Measurements from ENCODE around the gene ADAMTS3.

Gene ADAMTS3

GRCh38 chr4:72351521-72351920 is 217.5 kb downstream of the ADAMTS3 start:
- no peak for DNase-seq (ENCODE audit: low read depth in 2 of 2)

GRCh38 chr4:72348701-72349100 is 220.3 kb downstream of the ADAMTS3 start:
- DNase-seq (ENCODE audit: low read depth in 2 of 2), result no peak

GRCh38 chr4:72344418-72344817 is 224.6 kb downstream of the ADAMTS3 start:
- DNase-seq (ENCODE audit: low read depth in 2 of 2), result no peak

- DNase-seq (ENCODE audit: low read depth in 2 of 2), result no peak
Measured at GRCh38 chr4:72341432-72341820, 227.6 kb downstream of the ADAMTS3 start.

GRCh38 chr4:72340803-72341431 is 228.1 kb downstream of the ADAMTS3 start:
- no peak for DNase-seq (ENCODE audit: low read depth in 2 of 2)

- DNase-seq (ENCODE audit: low read depth in 2 of 2), result no peak
Measured at GRCh38 chr4:72338060-72338459, 231.0 kb downstream of the ADAMTS3 start.

- DNase-seq (ENCODE audit: low read depth in 2 of 2), result no peak
Measured at GRCh38 chr4:72330381-72330780, 238.6 kb downstream of the ADAMTS3 start.

GRCh38 chr4:72326692-72327632 is 242.1 kb downstream of the ADAMTS3 start:
- no peak for DNase-seq (ENCODE audit: low read depth in 2 of 2)

- no peak for DNase-seq (ENCODE audit: low read depth in 2 of 2)
Measured at GRCh38 chr4:72325215-72325614, 243.8 kb downstream of the ADAMTS3 start.

- no peak for DNase-seq (ENCODE audit: low read depth in 2 of 2)
Measured at GRCh38 chr4:72323227-72323626, 245.8 kb downstream of the ADAMTS3 start.

GRCh38 chr4:72320223-72320948 is 248.6 kb downstream of the ADAMTS3 start:
- no peak for DNase-seq (ENCODE audit: low read depth in 2 of 2)

GRCh38 chr4:72319601-72320021 is 249.4 kb downstream of the ADAMTS3 start:
- DNase-seq (ENCODE audit: low read depth in 2 of 2), result no peak

- no peak for DNase-seq (ENCODE audit: low read depth in 2 of 2)
Measured at GRCh38 chr4:72318421-72319170, 250.4 kb downstream of the ADAMTS3 start.

GRCh38 chr4:72314869-72315268 is 254.2 kb downstream of the ADAMTS3 start:
- DNase-seq (ENCODE audit: low read depth in 2 of 2), result no peak

GRCh38 chr4:72313121-72313520 is 255.9 kb downstream of the ADAMTS3 start:
- no peak for DNase-seq (ENCODE audit: low read depth in 2 of 2)

- DNase-seq (ENCODE audit: low read depth in 2 of 2), result no peak
Measured at GRCh38 chr4:72312032-72312650, 256.9 kb downstream of the ADAMTS3 start.

- DNase-seq (ENCODE audit: low read depth in 2 of 2), result no peak
Measured at GRCh38 chr4:72311291-72311690, 257.7 kb downstream of the ADAMTS3 start.

- no peak for DNase-seq (ENCODE audit: low read depth in 2 of 2)
Measured at GRCh38 chr4:72305620-72306019, 263.4 kb downstream of the ADAMTS3 start.

GRCh38 chr4:72305080-72305479 is 263.9 kb downstream of the ADAMTS3 start:
- no peak for DNase-seq (ENCODE audit: low read depth in 2 of 2)

GRCh38 chr4:72302981-72303704 is 265.9 kb downstream of the ADAMTS3 start:
- DNase-seq (ENCODE audit: low read depth in 2 of 2), result peak in 1 of 2 donors; percentile 14

- DNase-seq (ENCODE audit: low read depth in 2 of 2), result no peak
Measured at GRCh38 chr4:72301759-72302158, 267.3 kb downstream of the ADAMTS3 start.

Data from stimulated activated CD4-positive, alpha-beta T cell treated with anti-CD3 and anti-CD28 coated beads, Interleukin-15, amount 100 ng/mL, for 48 hours (primary cell).